GM23248 (cell line): ENCODE data around the gene GDI2.

Experiments used
- EZH2 ChIP-seq: fragments of 200-600 bp; sonication (generic); IDR thresholded peaks from 2 replicates; pipeline ENCODE4 v1.6.1; 2018; ENCODE audit warnings: antibody characterized with exemption, mild to moderate bottlenecking; ENCODE audit not compliant: insufficient read depth, poor library complexity, severe bottlenecking
- EZH2phosphoT487 ChIP-seq: fragments of 200-600 bp; sonication (generic); IDR thresholded peaks from 2 replicates; pipeline ENCODE4 v1.6.1; 2018; ENCODE audit warnings: antibody characterized with exemption, moderate library complexity, mild to moderate bottlenecking, low read depth; ENCODE audit not compliant: insufficient read depth

- TF ChIP-seq EZH2 (no peak), EZH2phosphoT487 (no peak)
Observed at GRCh38 chr10:5828725-5829124, 15.5 kb upstream of the GDI2 start.
